ENCODE results near the gene DLGAP1.

The DLGAP1 gene

DNA sequence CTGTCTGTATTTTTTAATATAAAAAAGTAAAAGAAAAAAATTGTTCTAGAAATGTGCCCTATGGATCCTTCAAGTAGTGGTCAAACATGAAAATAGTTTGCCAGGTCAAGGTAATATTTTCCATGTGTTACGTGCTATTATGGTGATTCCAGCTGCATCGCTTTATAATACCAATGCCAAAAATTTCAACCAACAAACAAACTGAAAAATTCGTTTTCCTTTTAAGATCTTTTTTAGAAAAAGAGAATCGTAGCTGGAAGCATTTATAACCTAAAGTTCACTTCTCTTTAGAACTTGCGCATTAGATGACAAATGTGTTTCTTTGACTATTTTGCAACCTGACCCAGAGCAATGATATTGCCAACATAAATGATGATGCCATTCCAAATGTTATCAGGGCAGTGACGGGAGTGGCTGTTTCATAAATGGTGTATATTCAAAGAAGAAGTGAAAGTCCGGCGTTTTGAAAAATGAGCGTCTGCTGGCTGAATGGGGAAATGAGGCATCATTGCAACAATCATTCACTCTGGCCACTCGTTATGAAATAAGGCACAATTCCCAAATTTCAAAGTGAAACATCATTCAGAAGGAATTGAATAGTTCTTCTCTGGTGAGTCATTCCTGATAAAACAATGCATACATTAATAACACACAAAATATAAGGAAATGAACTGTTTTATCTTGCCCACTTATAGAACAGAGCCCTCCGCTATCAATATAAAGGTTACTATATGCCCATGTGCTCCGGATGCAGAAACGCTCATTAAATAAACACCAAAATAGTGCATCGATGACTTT lies 707.7 kb downstream of the DLGAP1 start:
- no peak for DNase-seq

DNA sequence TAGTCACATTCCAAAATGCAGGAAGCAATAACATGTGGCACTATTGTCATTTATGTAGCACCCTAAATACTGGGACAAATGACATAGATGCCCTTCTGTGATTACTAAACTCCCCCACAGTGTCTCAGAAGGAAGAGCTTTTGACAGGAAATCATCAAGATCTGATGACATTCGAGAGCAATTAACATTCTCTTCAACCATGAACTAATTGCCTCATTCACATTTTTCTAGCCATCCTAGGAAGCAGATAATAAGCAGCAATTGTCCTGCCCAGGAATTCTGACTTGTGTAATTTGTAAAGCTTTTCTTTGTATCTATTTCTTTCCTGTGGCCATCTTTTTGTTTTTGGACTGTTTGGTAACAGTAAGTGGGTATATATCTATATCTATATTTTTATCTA lies 712.6 kb downstream of the DLGAP1 start:
- DNase-seq: no peak

DNA sequence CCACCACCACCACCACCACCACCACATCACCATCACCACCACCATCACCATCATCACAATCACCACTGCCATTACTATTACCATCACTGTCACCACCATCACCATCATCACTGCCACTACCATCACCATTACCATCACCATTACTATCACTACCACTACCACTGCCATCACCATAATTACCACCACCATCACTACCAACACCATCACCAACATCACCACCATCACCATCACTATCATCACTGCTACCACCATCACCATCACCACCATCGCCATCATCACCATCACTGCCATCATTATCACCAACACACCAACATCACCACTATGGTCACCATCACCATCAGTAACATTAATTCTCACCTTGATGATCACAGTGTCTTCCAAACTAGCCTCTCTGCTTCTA lies 713.8 kb downstream of the DLGAP1 start:
- no peak for DNase-seq

DNA sequence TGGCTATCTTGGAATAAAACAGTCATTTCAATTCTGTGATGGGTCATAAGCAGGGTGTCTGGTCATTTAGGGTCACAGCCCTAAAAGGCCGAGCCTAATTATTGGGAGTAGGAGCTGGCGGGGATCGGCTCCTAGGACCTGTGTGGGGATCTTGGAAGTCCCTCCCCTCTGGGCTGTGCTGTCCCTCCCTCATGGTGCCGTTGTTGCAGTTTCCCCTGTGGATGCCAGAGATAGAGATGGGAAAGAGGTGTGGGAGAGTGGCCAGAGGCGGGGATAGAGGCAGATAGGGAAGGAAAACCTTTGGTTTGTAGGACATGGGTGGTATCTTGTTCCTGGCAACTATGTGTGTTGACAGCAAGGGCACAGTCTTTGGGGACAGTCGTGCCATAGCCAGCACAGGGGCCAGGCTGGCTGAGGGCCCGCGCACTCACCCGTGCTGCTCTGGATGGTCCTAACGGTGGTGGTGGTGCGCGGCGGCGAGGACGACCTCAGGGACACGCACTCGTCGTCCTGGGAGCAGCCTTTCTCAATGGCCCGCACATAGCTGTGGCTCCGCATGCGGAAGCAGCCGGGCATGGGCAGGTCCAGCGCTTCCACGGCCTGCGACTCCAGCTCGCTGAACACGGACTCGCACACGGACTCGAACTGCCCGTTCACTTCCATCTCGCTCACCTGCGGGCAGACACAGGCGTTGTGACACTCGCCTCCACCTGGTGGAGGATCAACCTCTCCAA lies 726.2 kb downstream of the DLGAP1 start:
- no peak for DNase-seq

DNA sequence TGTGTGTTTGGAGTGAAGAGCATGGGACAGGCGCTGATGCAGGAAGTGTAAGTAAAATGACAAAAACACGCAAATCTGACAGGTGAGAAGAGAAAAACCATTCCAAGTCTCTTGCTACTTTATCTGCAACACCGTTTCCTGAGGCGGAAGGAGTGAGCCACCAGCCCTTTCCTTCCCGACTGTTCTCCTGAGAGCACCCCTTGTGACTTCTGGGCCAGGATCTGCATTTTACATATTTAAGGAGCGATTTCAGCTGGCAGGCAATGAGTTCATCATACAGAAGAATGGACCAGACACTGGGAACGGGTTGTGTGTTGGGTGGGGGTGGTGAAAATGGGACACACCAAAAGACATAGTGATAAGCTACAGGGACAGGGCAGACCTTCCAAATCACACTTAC lies 727.8 kb downstream of the DLGAP1 start:
- DNase-seq: no peak

DNA sequence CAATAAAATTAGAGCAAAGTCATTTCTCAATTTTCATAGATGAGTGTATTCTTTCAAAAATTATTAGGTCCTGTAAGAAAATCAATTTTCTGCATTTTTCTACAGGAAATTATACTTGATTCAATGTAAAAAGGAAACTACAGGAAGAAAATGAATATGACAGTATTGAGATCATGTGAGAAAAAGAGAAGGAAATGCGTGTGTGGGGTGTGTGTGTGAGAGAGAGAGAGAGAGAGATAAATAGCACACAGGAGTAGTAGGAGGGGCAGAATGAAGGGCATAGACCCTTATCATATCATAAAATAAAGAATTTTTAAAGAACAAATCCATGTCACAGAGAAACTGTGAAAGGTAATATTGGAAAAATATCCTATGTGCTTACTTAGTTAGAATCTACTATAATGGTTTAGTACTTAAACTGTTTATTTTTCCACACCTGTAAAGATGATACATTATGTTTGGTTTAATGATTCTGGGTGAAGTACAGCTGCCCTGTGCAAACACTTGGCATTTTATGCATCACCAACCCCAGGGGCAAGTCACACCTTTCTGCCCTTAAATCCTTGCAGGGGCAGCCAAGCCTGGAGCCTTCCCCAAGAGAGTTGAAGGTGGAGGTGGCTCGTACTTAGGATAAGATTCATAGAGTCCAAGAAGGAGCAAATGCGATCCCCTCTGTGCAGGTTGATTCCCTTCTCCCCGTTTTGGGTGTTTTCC lies 728.7 kb downstream of the DLGAP1 start:
- DNase-seq: no peak

DNA sequence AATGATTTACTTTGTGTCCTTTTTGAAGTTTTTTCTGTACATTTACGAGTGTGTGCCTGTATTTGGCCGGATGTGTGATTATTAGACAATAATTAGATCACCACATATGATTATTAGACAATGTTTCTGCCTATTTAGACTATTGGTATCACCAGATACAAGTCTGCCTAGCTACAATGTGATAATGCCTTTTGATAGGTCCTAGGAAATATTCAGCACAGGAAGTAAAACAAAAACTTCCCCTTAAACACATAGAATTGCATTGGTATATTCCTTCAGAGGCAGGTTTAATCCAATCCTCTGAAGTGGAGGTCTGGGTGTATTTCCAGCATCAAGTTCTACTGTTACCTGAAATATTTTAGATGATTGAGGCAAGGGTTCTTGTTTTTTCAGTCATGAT lies 730.0 kb downstream of the DLGAP1 start:
- DNase-seq: no peak

DNA sequence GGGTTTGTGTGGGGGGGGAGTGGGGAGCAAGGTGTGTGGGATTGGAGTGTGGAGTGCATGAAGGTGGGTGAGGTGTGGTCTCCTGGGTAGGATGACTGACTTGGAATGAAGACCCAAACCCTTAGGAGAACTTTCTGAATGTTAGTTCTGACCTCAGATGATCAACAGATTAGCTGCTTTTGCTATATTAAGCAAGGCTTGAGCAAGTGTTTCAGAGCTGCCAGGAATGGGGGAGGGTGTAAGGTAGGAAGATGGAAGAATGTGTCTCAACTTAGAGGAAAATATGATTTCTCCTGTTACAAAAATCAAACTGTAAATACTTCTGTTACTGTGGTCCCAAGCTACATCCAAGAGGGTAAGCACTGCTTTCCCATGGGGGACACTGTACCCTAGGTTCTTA lies 731.6 kb downstream of the DLGAP1 start:
- DNase-seq: no peak

DNA sequence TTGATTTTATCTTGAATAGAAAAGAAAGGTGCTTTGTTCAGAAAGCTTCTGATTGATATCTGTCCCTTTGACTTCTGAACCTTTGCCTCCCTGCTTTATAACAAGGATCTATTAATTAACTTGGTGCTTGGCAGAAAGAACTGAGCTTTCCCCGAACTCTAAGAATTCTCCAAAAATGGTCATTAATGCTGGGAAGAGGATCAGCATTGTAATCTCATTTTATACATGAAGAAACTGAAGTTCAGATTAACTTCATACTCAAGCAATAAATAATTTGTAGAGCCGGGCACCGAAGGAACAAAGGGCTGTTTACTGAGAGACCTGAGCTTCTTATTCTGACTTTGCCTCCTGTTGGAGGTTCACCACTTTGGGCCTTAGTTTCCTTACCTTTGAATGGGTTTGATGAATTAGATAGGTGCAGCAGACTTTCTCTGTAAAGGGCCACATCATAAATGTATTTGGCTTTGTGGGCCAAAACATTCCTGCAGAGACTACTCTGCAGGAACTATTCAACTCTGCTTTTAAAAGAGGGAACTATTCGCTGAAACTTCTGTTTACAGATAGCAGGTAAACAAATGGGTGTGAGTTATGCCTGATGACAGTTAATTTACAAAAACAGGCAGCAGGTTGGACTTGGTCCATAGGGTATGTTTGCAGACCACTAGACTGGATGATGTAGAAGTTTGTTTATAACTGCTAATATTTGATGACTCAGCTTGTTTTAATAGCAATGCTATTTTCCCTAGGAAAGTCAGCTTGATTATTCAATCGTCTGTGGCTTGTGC lies 732.3 kb downstream of the DLGAP1 start:
- no peak for DNase-seq

DNA sequence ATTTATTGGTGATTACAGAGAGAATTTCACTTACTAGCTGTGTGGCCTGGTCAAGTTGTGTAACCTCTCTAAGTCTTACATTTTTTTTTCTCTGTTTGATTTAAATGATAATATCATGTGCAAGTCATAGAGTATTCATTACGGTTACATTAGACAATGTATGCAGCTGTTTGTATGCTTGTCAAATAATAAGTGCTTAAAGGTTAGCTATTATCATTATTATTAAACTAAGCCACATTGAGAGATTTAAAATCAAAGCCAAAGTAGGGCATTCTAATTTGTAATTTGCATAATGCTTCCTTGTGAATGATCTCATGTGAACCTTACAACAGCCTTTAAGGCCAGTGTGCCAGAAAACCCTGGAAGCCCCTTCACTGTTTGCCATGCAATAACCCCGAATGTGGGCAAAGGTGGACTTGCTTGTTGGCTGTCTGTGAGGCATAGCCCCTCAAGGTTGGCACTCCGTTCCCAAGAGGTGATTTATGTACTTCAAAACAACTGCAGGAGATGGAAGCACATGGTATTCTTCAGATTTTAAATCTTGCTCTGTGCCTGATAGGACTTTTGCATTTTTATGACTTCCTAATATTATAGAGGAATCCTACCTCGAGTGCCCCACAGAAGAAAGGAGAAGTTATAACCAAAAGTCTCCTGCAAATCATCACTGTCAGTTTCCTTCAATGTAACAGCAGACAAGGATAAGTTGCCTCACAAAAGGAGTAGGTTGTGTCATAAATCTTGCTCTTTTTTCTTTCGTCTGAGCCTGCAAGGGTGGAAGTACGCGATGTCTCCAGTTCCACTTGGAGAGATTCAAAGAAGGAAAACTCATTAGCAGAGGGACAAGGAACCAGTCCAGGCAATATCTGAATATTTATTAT lies 733.1 kb downstream of the DLGAP1 start:
- DNase-seq: no peak

DNA sequence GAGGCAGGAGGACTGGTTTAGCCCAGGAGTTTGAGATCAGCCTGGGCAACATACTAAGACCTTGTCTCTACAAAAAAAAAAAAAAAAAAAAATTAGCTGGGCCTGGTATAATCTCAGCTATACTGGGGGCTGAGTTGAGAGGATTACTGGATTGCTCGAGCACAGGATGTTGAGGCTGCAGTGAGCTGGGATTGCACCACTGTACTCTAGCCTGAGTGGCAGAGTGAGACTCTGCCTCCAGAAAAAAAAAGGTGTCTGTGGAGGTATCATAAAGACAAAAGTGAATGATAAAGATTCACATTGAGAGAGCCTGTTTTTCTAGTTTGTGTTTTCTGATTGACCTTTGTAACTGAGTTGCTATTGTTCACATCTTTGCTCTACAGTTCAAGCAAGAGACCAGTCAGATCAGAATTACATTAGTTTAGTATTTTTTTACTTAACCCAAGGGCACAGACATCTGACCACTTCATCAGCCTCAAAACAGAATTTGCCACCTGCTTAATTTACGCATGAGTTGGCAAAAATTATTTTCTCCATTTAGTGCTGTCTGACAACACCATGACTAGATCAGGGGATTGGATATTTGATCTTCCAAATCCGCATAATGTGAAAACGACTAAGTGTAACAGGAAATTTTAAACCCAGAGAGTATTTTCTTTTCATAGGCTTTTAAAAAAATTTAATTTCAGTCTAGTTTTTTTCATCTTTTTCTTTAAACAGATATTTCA lies 734.1 kb downstream of the DLGAP1 start:
- DNase-seq: no peak

DNA sequence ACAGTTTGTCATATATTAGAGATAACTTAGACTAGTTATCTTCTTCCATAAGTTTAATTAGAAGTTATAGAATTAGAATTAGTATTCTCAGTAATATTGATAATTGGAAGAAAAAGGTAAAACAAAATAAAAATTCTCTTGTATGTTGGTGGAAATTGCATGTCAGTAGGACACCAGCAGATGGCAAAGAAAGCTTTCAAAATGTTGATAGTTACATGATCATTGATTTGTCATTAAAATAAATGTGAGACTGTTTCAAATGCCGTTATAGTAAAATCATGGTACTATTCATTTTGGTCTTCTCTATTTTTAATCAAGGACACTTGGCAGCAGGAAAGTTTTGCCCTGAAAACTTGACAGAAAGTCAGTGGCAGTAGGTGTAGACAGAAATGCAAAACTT lies 734.9 kb downstream of the DLGAP1 start:
- DNase-seq: no peak

DNA sequence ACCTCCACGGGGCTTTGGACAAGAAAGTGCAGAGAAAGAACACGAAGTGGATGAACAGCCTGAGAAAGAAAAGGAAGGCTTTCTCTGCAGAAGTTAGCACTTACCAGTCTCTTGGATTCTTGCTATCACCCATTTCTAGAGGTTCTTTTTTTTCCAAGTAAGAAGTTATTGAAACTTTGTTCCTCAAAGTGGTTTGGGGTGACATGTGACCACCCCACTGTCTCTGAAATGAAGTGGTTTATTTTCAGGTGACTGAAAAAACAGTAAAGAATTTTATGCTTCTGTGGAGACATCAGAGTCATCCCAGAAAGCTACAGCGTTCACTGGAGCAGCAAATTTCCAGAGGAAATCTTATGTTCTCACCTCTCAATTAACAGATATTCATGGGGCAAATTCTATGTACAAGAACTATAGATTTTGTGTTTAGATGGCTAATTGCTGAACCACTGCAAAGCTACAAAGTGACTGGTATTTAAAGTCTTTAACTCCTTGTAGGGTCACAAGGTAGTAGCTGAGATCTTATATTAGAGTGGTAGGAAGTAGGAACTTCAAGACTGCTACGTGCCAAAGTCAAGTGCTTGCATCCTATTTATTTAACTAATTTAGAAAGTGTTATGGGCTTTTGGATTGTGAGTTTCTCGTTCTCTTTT lies 737.6 kb downstream of the DLGAP1 start:
- DNase-seq: no peak

DNA sequence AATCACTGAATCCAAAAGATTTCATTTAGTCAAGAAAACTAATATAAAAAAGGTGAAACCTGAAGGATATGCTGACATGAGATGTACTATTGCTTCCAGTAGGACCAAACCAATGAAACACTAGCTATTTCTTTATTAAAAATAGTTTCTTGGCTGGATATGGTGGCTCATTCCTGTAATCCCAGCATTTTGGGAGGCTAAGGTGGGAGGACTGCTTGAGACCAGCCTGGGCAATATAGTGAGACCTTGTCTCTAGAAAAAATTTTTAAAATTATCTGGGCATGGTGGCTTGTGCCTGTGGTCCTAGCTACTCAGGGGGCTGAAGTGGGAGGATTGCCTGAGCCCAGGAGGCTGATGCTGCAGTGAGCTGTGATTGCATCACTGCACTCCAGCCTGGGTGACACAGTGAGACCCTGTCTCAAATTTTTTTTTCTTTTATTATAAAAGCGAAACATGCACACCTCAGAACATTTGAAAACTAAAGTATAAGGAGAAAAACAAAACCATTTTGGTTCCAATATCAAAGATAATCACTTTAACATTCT lies 738.9 kb downstream of the DLGAP1 start:
- DNase-seq: no peak

DNA sequence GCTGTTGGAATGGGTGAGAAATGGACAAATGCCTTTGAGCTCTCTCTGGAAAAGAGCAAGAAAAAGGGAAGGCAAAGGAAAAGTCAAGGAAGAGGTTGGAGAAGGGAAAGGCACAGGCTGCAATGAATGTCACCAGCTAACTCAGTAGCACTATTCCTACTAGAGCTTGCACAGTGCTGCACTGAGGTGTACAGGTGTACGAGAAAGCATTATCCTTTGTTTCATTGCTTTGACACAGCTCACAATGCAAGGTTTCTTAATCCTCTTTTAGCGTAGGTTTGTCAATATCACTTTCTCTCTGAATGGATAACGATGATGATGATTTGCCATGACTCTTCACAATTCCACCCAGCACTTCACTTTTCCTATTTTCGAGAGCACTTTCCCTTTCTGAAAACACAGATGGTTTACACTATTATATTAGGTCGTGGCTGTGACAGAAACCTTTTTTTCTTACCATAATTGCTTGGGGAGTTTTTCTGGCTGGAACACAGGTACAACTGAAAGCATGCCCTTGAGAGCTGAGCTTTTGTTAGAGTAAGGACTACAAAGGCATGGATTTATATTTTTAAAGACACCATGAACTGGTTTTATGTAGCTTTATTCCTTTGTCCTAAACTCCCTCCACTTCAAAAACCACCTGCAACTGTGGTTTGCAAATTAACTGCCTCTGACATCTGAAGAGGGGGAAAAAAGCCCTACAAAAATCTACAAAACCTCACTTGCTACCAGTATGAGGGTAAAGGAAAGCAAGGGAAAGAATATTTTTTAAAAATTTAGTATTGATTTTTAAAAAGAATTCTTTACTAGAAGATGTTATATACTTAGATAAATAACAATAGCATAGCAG lies 739.7 kb downstream of the DLGAP1 start:
- DNase-seq: no peak

DNA sequence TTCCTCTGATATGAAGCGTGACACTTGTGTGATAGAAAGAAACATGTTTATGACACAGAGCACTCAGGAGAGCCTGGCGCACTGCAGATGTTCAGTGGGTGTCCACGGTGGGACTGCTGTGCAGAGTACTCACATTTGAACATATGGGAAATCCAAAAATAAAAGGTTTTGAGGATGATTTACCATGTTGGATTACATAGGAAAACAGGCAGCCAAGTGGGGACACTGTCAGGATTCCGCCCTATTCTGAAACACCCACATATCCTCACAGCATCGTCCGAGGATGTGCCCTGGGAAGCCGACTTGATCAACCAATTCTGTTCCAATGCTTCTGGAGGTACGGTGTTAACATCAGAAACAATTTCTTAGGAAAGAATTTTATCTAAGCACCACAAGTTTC lies 741.4 kb downstream of the DLGAP1 start:
- DNase-seq: no peak

DNA sequence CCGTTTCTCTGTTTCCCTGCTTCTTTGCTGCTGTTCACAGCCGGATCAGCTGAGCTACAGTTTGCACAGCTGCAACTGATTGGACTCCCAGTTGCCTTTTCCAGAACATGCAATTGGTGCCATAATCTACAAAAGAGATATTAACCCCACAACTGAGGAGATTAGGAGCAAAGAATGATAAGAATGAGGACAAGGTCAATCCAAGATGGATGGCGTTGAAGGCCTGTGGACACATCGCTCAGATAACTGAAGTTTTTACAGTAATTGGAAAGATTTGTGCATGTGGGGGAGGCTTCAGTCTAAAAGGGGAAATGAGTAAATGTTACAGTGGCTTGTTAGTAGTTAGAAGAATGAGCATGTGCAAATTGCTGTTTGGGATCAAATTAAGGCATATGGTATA lies 741.9 kb downstream of the DLGAP1 start:
- no peak for DNase-seq

DNA sequence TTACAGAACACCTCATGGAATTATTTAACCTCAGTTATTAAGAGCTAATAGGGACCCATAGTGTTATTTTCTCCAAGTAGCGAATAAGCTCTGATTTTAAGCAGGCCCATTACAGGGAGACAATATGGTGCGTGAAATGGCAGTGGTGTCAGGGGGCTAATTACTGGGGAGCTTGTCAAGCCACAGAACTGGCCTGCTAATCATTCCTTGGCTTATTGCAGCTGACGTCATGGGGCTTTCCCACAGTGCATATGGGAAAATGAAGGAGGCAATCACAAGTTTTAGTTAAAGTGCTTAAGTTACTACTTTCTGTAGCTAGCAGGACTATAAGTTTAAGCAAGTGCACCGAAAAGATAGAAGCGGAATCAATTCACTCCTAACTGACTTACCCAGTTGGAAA lies 742.6 kb downstream of the DLGAP1 start:
- no peak for DNase-seq

DNA sequence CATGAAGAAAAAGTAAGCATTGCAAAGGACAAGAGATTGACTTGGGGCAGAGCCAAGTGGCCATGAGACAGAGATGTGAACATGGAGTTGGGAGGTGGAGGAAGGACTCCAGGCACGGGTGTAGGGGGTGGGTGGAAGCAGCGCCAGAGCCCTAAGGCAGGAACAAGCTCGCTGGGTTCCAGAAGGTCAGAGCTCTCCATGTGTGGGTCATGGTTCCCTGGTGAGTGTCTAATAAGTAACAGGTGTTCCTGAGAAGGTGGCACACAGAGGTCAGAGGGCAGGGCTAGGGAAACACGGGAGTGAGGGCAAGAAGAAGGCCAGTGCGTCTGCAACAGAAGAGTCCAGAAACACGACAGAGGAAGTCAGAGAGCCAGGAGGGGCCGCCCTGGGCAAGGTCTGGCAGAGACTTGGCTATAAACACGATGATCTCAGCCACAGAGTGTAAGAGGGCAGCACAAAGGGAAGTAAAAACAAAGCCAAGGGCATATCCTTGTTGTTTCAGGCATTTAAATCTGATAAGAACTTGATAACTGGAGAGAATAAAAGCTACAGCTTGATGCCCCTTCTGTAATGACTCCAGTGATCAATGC lies 744.3 kb downstream of the DLGAP1 start:
- no peak for DNase-seq
